ENCODE measurements around the gene DPY19L1. TPM values are rescaled to one million over a fixed set of nuclear protein-coding genes. Genes with fewer than 3 reads are reported as not detected.
"Not testable (repeated sequence)": the region's sequence is repeated elsewhere in the genome, so short reads cannot be mapped to it uniquely, and the experiment has no call there.

The DPY19L1 gene
- total RNA-seq (2014; rRNA removed; shearing (Covaris generic)): 17.3 and 18.5 TPM in 2 replicates

- in situ Hi-C loops (cut with HindIII; ENCODE audit: low sequenced_read_pairs): no loop called here
Measured at GRCh38 chr7:35037211-35037525, at the start of gene DPY19L1. DPY19L1 (minus strand) TSS chr7:35037485; CDS start chr7:35037394, 91 bp downstream.

GRCh38 chr7:35079517-35079916, 42.2 kb upstream of the DPY19L1 start:
- in situ Hi-C loops (cut with HindIII; ENCODE audit: low sequenced_read_pairs); DNase-seq (ENCODE audit: low spot score): not testable (repeated sequence)

More at GRCh38 chr7:35037211-35037525, at the start of gene DPY19L1:
- DNase-seq (ENCODE audit: low spot score): no peak

- DNase-seq (ENCODE audit: low spot score); in situ Hi-C loops (cut with HindIII; ENCODE audit: low sequenced_read_pairs): not testable (repeated sequence)
Measured at GRCh38 chr7:35074008-35074407, 36.7 kb upstream of the DPY19L1 start.

DNA sequence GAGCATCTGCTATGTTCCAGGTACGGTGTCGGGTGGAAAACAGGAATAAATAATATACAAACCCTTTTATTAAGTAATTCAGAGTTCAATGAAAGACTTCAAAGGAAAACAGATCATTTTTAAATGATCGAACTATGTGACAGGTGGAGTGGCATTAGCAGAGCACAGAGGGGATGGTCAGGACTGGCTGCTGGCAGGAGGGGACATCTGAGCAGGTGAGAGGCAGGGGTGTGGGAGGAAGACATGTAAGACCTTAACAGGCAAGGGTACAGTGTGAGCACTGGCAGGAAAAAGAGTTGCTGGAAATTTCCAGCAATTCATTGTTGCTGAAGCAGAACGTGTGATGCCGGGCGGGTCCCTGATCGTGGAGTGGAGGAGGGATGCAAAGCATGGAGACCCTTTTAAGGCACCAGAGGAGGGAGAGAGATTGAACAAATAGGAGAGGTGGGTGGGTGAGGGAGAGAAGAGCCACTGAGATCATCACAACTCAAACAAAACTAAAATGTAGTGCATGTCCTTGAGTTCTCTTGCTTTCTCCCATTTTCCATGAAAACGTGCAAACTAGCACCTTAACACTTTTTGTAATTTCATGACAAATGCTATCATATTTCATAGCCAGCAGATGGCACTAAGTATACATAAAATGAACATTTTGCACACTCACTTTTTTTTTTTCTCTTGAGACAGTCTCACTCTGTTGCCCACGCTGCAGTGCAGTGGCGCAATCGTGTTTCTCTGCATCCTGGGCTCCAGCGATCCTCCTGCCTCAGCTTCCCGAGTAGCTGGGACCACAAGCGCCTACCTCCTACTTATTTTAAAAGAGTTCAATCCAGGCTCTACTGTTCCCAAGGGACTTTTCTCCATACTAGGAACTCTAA, 35.9 kb upstream of the DPY19L1 start:
- in situ Hi-C loops (cut with HindIII; ENCODE audit: low sequenced_read_pairs); DNase-seq (ENCODE audit: low spot score): not testable (repeated sequence)

DNA sequence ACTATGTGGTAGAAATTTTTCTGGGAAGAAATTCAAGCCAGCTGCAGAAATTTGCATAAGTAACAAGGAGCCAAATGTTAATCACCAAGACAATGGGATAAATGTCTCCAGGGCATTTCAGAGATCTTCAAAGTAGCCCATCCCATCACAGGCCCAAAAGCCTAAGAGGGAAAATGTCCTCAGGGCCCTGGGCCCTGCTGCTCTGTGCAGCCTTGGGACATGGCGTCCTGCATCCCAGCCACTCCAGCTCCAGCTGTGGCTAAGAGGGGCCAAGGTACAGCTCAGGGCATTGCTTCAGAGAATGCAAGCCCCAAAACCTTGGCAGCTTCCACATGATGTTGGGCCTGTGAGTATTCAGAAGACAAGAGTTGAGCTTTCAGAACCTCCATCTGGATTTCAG, 31.8 kb upstream of the DPY19L1 start:
- DNase-seq (ENCODE audit: low spot score); in situ Hi-C loops (cut with HindIII; ENCODE audit: low sequenced_read_pairs): not testable (repeated sequence)

DNA sequence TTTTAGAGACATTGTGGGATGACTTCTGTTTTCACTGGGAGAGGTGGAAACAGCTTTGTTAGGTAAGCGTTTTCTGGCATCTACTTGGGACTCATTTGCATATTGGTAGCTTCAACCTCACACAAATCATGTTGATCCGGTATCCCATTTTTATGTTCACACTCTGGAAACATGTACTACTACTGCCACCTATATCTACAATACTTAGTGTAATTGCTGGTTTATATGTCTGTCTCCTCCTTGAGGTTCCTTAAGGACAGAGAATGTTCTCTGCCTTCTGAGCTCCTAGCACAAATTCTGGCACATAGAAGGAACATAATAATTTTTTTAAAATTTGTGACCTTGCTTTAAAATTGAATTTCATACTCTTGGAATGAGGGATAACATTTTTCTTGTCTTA, 28.1 kb upstream of the DPY19L1 start:
- in situ Hi-C loops (cut with HindIII; ENCODE audit: low sequenced_read_pairs); DNase-seq (ENCODE audit: low spot score): not testable (repeated sequence)

GRCh38 chr7:35058571-35058970, 21.3 kb upstream of the DPY19L1 start:
- DNase-seq (ENCODE audit: low spot score); in situ Hi-C loops (cut with HindIII; ENCODE audit: low sequenced_read_pairs): not testable (repeated sequence)

- DNase-seq (ENCODE audit: low spot score); in situ Hi-C loops (cut with HindIII; ENCODE audit: low sequenced_read_pairs): not testable (repeated sequence)
Measured at GRCh38 chr7:35057505-35058451, 20.5 kb upstream of the DPY19L1 start.

- DNase-seq (ENCODE audit: low spot score); in situ Hi-C loops (cut with HindIII; ENCODE audit: low sequenced_read_pairs): not testable (repeated sequence)
Measured at GRCh38 chr7:35055733-35056132, 18.4 kb upstream of the DPY19L1 start.

GRCh38 chr7:35053488-35054175, 16.3 kb upstream of the DPY19L1 start:
- DNase-seq (ENCODE audit: low spot score); in situ Hi-C loops (cut with HindIII; ENCODE audit: low sequenced_read_pairs): not testable (repeated sequence)

GRCh38 chr7:35048390-35048789, 11.1 kb upstream of the DPY19L1 start:
- in situ Hi-C loops (cut with HindIII; ENCODE audit: low sequenced_read_pairs); DNase-seq (ENCODE audit: low spot score): not testable (repeated sequence)

DNA sequence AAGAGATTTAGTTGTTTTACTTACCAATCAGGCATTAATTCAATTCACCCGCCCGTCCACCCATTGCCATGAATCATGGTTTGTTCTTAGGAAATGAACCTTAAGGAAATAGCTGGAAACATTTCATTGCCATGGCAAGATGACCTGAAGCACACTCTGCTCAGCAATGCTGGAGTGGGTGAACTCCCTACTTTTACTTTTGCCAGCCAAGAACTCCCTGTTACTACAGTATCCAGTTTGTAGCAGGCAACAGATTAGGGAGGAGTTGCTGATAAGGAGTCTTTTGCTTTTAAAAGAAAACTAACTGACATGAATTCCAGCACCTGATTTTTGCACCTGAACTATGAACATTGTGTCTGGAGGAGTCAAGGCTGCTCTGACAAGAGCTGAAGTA, 10.6 kb upstream of the DPY19L1 start:
- in situ Hi-C loops (cut with HindIII; ENCODE audit: low sequenced_read_pairs); DNase-seq (ENCODE audit: low spot score): not testable (repeated sequence)

DNA sequence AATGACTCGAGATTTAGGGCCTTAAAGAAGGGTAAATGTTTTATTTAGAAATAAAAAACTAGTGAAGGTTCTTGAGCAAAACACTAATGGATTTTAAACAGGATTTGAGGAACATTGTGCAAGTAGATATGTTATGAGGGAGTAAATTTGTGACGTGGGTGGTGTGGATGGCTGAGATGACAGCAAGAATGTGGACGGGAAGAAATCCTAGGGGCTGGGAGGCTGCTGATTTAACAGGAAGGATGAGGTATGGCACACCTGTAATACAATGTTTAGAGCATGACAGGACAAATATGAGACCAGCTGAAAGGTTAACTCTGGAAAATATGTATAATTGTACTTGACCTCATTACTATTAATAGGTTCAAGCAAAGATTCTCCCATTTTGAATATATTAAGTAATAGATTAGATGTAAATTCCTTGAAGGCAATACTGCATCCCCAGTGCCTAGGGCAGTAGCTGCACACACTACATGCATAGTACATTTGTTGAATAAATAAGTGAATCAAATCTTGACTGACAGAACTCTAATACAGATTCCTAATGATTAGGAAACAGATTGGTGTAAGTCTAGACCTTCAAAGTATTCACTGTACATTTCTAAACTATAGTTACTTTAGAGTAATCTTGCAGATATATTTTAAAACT, 10.1 kb upstream of the DPY19L1 start:
- in situ Hi-C loops (cut with HindIII; ENCODE audit: low sequenced_read_pairs); DNase-seq (ENCODE audit: low spot score): not testable (repeated sequence)

GRCh38 chr7:35043301-35043700, 6.0 kb upstream of the DPY19L1 start:
- in situ Hi-C loops (cut with HindIII; ENCODE audit: low sequenced_read_pairs); DNase-seq (ENCODE audit: low spot score): not testable (repeated sequence)

GRCh38 chr7:35040906-35041305, 3.6 kb upstream of the DPY19L1 start:
- no peak for DNase-seq (ENCODE audit: low spot score)
- in situ Hi-C loops (cut with HindIII; ENCODE audit: low sequenced_read_pairs): no loop called here

DNA sequence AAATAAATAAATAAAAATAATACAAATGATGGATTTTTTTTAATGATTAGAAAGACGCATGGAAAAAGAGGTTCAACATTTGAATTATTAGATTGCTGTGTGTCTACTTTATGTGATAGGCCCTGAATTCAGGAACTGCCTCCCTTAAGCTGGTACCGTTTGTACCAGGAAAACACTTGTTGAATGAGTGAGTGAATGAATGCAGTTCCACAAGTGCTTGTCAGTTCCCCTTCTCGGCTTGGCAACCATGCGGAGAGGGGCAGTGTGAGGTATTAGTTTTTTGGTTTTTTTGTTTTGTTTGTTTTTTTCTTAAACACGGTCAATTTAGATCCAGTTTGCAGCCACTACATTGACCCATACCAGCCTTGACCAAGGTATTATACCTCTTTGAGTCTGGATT, 2.1 kb upstream of the DPY19L1 start:
- in situ Hi-C loops (cut with HindIII; ENCODE audit: low sequenced_read_pairs): no loop called here
- DNase-seq (ENCODE audit: low spot score): no peak

DNA sequence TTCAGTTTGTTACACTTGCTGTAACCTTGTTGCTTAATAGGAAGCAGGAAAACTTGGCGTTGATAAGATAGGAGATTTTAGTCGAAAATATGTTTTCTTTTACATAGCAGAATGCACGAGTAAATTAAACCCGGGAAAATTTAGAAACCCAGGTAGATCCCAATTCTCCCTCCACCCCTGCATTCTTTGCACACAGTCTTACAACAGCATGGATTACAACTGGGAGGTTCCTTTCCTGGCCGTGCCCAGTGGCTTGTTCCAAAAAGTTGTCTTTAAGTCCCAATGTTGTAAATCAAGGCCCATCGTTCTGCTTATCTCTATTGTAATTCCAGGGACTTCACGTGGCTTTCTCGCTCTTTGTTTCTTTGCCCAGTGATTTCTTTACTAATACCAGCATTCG, 1.1 kb upstream of the DPY19L1 start:
- peak; percentile 53 for DNase-seq (ENCODE audit: low spot score)
- in situ Hi-C loops (cut with HindIII; ENCODE audit: low sequenced_read_pairs): no loop called here

DNA sequence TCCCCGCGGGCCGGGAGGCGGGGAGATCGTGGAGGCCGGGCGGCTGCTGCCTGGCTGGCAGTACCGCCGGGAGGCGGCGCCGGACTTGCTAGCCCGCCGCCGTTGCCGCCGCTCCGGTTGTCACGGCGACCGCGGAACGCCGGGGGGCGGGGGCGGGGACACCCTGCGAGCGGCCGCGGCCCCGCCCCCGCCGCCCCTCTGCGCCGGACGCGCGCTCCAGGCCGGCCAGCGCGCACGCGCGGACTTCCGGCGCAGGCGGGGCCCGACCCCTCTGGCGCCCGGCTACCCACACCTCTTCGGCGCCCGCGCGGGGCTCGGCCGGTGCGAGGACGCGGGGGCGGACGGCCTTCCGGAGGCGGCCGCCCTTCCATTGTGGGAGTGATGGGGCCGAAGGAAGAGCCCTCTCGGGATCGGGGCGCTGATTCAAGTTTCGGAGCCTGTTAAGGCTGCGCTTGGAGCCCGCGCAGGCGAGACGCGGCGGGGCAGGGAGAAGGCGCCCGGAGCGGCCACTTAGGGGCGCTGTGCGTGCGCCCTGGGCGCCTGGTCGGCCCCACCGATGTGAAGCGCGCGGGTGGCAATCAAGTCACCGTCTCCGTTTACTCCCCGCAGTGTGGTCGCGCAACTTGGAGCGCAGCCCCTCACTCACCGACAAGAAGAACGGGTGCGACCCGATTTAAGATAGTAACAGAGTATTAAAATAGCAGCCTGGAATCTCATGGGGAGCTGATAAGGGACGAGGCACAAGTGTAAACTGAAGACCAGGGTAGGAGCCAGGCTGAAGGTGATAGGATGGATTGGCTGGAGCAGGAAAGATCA, 449 bp upstream of the DPY19L1 start:
- DNase-seq (ENCODE audit: low spot score): peak; percentile 93
- in situ Hi-C loops (cut with HindIII; ENCODE audit: low sequenced_read_pairs): no loop called here

Data from G401 (cell line).